Rectal smooth muscle tissue (tissue), 1 donor: ENCODE data around the gene EIF5AL1.
"Not testable (repeated sequence)": the region's sequence is repeated elsewhere in the genome, so short reads cannot be mapped to it uniquely, and the experiment has no call there.

ENCODE experiments used
- H3K27ac ChIP-seq: one replicate; pipeline ENCODE4 v1.7.0; 2013; ENCODE audit warnings: low read depth, low read length, inconsistent platforms
- H3K27me3 ChIP-seq: one replicate; pipeline ENCODE4 v1.7.0; 2013; ENCODE audit warnings: low read length; ENCODE audit not compliant: control insufficient read depth, insufficient read depth
- H3K36me3 ChIP-seq: one replicate; pipeline ENCODE4 v1.7.0; 2013; ENCODE audit warnings: low read length; ENCODE audit not compliant: control insufficient read depth, insufficient read depth
- H3K4me1 ChIP-seq: one replicate; pipeline ENCODE4 v1.7.0; 2013; ENCODE audit warnings: low read length; ENCODE audit not compliant: control insufficient read depth, insufficient read depth
- H3K4me3 ChIP-seq: one replicate; pipeline ENCODE4 v1.7.0; 2013; ENCODE audit warnings: low read length
- H3K9ac ChIP-seq: one replicate; pipeline ENCODE4 v1.7.0; 2013; ENCODE audit warnings: low read length

EIF5AL1 gene

GRCh38 chr10:79505328-79505727 is 7.0 kb upstream of the EIF5AL1 start:
- not testable (repeated sequence) for H3K27ac ChIP-seq, H3K27me3 ChIP-seq, H3K36me3 ChIP-seq, H3K4me3 ChIP-seq, H3K9ac ChIP-seq, H3K4me1 ChIP-seq

GRCh38 chr10:79505829-79506228 is 6.5 kb upstream of the EIF5AL1 start:
- H3K9ac ChIP-seq, result no peak overlapping the region
- H3K4me1 ChIP-seq, result no peaks in the 10 kb centered on the region
- H3K36me3 ChIP-seq, result no peaks in the 10 kb centered on the region
- H3K4me3 ChIP-seq, result no peak overlapping the region
- H3K27me3 ChIP-seq, result no peaks in the 10 kb centered on the region
- no peak overlapping the region for H3K27ac ChIP-seq

- Histone ChIP-seq H3K4me3 (no peak overlapping the region), H3K27ac (no peak overlapping the region), H3K27me3 (no peaks in the 10 kb centered on the region), H3K9ac (no peak overlapping the region), H3K36me3 (no peaks in the 10 kb centered on the region), H3K4me1 (no peaks in the 10 kb centered on the region)
Observed at GRCh38 chr10:79507440-79508167, 4.7 kb upstream of the EIF5AL1 start.

- not testable (repeated sequence) for H3K27me3 ChIP-seq, H3K4me1 ChIP-seq, H3K9ac ChIP-seq, H3K4me3 ChIP-seq, H3K36me3 ChIP-seq, H3K27ac ChIP-seq
Observed at GRCh38 chr10:79508245-79508644, 4.1 kb upstream of the EIF5AL1 start.

DNA sequence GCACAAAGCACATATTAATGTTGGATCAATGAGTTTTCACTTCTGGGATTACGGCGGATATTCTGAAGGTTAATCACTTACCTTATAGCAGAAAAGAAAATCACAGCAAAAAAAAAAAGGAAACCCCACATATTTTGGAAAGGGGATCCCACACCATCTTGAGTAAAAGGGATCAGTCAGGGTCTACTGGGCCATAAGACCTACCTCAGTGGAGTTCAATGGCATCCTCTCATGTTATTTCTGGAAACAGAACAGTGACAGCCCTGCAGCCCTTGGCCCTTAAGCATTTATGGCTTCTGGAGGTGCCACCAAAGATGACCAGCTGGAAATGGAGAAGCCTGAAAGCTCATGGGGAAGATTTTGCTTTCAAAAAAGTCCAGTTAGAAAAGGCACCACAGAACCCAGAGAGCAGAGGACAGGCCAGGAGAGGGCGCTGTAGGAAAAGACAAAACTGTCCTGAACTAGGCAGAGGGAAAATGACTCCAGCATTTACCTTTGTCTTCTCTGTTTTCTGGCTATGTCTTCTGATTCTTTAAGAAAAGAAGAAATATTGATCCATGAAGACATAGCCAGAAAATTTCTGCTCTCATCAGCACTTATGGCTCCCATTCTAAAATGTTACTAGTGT is 2.9 kb upstream of the EIF5AL1 start:
- H3K4me1 ChIP-seq, H3K9ac ChIP-seq, H3K4me3 ChIP-seq, H3K27ac ChIP-seq, H3K36me3 ChIP-seq, H3K27me3 ChIP-seq: not testable (repeated sequence)

- not testable (repeated sequence) for H3K27ac ChIP-seq
Observed at GRCh38 chr10:79509934-79510508, 2.3 kb upstream of the EIF5AL1 start.

DNA sequence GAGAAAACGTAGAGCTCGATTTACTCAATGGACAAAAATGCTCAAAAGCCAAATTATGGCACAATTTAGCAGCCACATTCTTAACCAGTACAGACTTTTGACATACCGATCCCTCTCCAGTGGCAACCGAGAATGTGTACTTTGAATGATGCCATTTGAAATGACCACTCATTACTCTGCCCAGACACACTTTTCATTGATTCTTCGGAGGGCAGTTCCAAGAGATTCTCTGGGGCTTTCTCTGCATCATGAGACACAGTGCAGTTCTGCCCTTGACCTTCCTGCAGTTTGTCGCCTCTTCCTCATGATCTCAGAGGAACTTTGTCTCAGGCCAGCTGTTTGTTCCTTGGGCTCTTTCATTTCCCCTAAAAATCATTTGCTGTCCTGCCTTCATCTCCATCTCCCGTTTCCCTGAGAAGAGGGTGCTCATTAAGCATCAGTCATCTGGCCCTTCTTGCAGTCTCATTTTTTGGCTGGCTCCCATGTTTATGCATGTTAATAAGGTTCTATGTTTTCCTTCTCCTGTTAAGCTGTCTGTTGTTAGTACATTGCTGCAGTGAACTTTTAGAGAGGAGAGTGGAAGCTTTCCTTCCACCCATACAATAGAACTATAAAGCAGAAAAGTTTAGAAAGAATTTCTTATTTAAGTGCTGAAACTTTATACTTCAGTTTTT is 4.3 kb downstream of the EIF5AL1 start:
- not testable (repeated sequence) for H3K36me3 ChIP-seq, H3K4me3 ChIP-seq, H3K9ac ChIP-seq, H3K27me3 ChIP-seq, H3K27ac ChIP-seq, H3K4me1 ChIP-seq

More at GRCh38 chr10:79509934-79510508, 2.3 kb upstream of the EIF5AL1 start:
- H3K9ac ChIP-seq, H3K36me3 ChIP-seq, H3K4me3 ChIP-seq, H3K27me3 ChIP-seq, H3K4me1 ChIP-seq: not testable (repeated sequence)

DNA sequence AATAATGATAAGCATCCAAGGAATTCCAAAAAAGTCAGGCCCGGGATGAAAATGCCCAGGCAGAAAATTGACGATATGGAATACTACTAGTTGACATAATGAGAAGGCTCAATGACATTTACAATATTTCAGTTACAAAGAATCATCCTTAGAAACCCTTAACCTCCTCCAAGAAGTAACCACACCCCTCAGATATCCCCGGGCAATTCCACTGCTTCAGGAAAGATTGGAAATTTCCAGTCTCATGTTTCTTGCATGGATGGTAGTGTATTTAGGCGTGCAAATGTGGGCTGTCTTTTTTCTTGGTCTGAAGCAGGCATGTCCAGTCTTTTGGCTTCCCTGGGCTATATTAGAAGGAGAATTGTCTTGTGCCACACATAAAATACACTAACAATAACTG is 5.2 kb downstream of the EIF5AL1 start:
- not testable (repeated sequence) for H3K4me3 ChIP-seq, H3K9ac ChIP-seq, H3K27ac ChIP-seq, H3K4me1 ChIP-seq, H3K27me3 ChIP-seq, H3K36me3 ChIP-seq

GRCh38 chr10:79521751-79522150 is 9.4 kb downstream of the EIF5AL1 start:
- H3K27ac ChIP-seq, H3K36me3 ChIP-seq, H3K27me3 ChIP-seq, H3K9ac ChIP-seq, H3K4me3 ChIP-seq, H3K4me1 ChIP-seq: not testable (repeated sequence)

GRCh38 chr10:79522464-79522863 is 10.1 kb downstream of the EIF5AL1 start:
- H3K4me1 ChIP-seq, H3K9ac ChIP-seq, H3K36me3 ChIP-seq, H3K4me3 ChIP-seq, H3K27me3 ChIP-seq, H3K27ac ChIP-seq: not testable (repeated sequence)

- H3K36me3 ChIP-seq, H3K27me3 ChIP-seq, H3K27ac ChIP-seq, H3K9ac ChIP-seq, H3K4me1 ChIP-seq, H3K4me3 ChIP-seq: not testable (repeated sequence)
Observed at GRCh38 chr10:79523157-79523853, 11.0 kb downstream of the EIF5AL1 start.

DNA sequence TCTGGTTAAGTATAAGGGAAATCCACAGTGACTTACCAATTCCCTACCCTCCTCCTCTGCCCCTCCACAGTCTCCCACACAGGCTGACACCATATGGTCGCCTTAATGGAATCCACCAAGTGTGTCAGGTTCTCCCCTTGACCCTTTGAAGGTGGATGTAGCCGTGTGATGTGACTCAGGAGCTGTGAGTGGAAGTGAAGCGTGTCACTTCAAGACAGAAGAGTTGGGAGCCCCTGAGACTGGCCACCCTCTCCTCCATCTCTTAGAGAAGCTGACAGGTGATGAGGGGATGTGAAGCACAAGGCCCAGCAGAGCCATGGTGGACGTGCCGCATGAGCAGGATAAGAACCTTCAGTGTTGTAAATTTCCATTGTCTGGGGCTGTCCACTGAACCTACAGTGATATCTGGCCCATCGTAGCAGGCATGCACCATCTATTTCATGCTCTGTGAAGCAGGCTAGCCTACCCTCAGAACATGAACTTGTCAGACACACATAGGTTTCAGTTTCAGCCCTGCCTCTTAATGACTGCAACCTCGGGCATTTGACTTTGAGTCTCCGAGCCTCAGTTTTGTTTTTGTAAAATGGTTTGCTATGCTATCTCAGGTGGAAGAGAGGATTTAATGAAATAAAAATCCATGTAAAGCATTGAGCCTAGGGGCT is 12.8 kb downstream of the EIF5AL1 start:
- H3K27me3 ChIP-seq, H3K9ac ChIP-seq, H3K36me3 ChIP-seq, H3K27ac ChIP-seq, H3K4me1 ChIP-seq, H3K4me3 ChIP-seq: not testable (repeated sequence)
